Stimulated activated CD8-positive, alpha-beta memory T cell treated with anti-CD3 and anti-CD28 coated beads, Interleukin-2, amount 100 ng/mL, for 1 hour (primary cell): Measurements from ENCODE around the gene DDB1.

Experiments
- DNase-seq, 2 donors: peaks; one replicate each; pipeline ENCODE4 v3.0.0-alpha.2; 2020; ENCODE audit warnings: low read depth in 2 of 2

Gene DDB1

GRCh38 chr11:61356706-61357105, 23.8 kb upstream of the DDB1 start:
- DNase-seq, result no peak

DNA sequence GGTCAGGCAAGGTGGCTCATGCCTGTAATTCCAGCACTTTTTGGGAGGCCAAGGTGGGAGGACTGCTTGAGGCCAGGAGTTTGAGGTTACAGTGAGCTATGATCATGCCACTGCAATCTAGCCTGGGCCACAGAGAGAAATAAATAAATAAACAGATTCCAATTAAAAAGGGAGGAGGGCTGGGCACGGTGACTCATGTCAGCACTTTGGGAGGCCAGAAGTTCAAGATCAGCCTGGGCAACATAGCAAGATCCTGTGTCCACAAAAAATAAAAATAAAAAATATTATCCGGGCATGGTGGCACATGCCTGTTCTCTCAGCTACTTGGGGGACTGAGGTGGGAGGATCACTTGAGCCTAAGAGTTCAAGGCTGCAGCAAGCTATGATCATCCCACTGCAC, 21.3 kb upstream of the DDB1 start:
- DNase-seq, result no peak

DNA sequence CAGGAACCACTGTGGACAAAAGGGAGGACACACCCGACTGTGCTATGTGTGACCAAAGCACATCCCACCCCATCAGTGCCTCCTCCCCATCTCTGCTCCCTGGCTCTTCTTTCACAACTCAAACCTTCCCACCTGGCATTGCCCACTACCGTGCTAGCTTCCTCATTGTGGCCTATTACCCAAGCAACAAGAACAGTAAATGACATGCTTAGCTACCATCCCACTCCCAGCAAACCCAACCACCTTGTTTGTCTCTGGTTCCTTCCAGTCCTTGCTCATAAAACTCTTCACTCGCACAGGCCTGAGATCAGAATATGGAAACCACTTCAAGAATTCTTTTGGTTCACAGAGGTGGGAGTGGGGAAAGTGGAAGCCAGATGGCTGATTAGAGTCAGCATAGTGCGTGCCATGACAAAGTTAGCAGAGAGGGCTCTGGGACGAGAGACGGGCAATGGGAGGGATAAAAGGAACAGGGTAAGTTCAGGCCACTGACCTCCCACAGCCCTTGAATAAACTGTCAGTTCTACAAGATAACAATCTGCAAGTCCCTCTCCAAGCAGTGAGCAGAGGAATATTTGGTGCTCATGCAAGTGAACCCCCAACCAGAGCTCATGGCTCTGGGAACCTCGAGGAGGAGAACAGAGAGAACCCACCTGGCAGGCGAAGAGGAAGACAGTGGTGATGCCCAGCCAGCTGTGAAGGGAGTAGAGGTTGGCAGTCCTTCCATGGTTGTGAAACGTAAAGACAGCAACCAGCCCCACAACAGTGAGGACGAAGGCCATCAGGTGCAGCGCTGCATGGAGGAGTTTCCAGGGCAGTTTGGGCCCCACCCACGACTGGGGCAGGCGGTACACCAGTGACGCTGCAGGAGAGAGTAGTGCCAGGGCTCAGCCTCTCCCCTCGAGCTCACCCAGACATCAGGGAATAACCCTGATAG, 20.5 kb upstream of the DDB1 start:
- DNase-seq, result no peak

GRCh38 chr11:61352038-61352437, 19.1 kb upstream of the DDB1 start:
- DNase-seq, result no peak

GRCh38 chr11:61350803-61351202, 17.9 kb upstream of the DDB1 start:
- DNase-seq, result no peak

- DNase-seq, result no peak
These were observed 17.4 kb upstream of the DDB1 start for GRCh38 chr11:61350336-61350735.

- DNase-seq, result no peak
These were observed 17.0 kb upstream of the DDB1 start for GRCh38 chr11:61349916-61350315.

- DNase-seq, result no peak
These were observed 16.4 kb upstream of the DDB1 start for GRCh38 chr11:61349189-61349751.

GRCh38 chr11:61347916-61348461, 15.1 kb upstream of the DDB1 start:
- no peak for DNase-seq

GRCh38 chr11:61345954-61346843, 13.3 kb upstream of the DDB1 start:
- DNase-seq, result no peak

- DNase-seq, result no peak
These were observed 12.3 kb upstream of the DDB1 start for GRCh38 chr11:61345170-61345610.

DNA sequence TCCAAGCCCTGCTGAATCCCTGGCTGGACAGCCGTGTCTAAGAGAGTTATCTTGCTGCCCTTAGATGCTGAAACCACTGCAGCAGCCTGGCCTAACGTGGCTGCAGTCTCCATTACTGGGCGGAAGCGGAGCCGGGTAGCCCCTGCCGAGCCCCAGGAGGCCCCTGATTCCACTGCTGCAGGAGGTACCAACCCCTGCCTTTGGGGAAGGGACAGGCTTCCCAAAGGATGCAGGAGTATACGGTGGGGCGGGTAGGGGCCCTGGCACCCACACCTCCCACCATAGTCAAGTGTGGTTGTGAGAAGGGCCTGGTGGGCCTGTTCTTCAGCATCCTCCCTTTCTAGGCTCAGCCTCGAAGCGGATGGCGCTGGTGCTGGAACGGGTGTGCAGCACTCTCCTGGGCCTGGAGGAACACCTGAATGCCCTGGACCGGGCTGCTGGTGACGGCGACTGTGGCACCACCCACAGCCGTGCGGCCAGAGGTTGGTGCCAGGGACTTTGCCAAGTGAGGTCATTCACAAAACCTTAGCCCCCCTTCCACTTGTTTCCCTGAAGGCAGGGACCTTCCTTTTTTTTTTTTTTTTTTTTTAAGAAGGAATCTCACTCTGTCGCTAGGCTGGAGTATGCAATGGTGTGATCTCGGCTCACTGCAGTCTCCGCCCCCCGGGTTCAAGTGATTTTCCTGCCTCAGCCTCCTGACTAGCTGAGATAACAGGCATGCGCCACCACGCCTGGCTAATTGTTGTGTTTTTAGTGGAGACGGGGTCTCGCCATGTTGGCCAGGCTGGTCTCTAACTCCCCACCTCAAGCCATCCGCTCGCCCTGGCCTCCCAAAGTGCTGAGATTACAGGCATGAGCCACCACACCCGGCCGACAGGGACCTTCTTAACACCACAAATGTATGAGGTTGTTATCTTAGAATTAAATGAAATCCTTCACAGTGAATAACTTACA, 11.2 kb upstream of the DDB1 start:
- DNase-seq, result no peak

DNA sequence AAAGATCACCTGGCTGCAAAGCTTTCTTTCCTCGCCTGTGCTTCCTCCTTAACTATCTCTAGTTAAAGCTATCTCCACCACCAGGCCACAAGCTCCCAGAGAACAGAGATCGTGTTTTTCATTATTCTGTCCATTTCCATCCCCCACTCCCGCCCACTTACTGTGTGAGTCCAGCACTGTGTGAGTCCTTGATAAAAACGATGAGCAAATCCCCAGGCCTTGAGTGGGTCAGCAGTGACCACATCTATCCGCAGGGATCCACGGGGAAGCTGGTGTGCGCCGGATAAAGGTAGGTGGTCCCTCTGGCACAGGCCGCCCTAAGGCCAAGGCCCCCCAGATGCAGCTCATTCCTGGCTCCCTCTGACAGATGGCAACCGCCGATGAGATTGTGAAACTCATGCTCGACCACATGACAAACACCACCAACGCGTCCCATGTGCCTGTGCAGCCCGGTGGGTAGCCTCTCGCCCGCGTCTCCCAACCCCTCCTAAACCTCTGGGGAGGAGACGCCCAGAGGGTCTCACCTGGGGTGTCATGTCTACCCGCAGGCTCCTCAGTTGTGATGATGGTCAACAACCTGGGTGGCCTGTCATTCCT, 9.4 kb upstream of the DDB1 start:
- no peak for DNase-seq

DNA sequence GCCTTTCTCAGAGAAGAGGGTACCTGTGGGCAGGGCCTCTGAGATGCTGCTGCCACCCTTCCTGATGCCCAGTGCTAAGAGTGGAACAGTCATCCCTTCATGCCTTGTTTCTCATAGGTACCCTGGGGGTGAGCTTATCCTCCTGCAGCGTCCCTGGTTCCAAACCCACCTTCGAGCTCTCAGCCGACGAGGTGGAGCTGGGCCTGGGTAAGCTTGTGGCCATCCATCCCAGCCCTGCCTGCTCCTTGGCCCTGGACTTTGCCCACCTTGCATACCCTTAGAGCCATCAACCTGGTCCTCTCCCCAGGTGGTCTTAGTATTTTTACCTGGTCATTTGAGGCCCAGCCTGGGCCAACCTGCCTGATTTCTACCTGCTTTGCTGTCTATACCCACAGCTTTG, 8.8 kb upstream of the DDB1 start:
- DNase-seq, result no peak

- DNase-seq, result no peak
These were observed 8.1 kb upstream of the DDB1 start for GRCh38 chr11:61340979-61341378.

GRCh38 chr11:61339490-61339878, 6.6 kb upstream of the DDB1 start:
- no peak for DNase-seq

- DNase-seq, result no peak
These were observed 6.0 kb upstream of the DDB1 start for GRCh38 chr11:61338783-61339489.

GRCh38 chr11:61337706-61338470, 5.0 kb upstream of the DDB1 start:
- no peak for DNase-seq
